Stimulated activated naive CD4-positive, alpha-beta T cell (primary cell): ENCODE measurements around the gene CREB3L1.

Experiments used
- DNase-seq, 6 experiments: peaks; one replicate each; lab custom pipeline; 2025; lab: John Stamatoyannopoulos, UW

The CREB3L1 gene

GRCh38 chr11:46322759-46323158 lies 45.3 kb downstream of the CREB3L1 start:
- DNase-seq: no peak

GRCh38 chr11:46326813-46327416 lies 49.5 kb downstream of the CREB3L1 start:
- no peak for DNase-seq

GRCh38 chr11:46327829-46328228 lies 50.4 kb downstream of the CREB3L1 start:
- no peak for DNase-seq

DNA sequence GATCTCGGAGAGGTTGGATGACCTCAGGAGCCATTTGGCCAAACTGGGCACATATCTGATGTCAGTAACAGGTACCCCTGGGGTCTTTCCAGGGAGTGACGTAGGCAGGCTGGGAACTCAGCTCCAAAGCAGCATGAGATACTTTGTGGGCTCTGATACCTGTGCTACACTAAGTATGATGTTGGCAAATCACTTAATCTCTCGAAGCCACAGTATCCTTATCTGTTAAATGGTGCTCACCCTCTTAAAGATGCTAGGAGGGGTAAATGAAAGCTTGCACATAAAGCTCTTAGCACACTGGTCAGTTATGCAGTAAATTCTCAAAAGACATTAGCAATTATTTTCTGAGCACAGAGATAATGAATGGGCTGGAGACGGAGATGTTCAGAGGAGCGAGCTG lies 52.7 kb downstream of the CREB3L1 start:
- DNase-seq: no peak

GRCh38 chr11:46330563-46331281 lies 53.3 kb downstream of the CREB3L1 start:
- no peak for DNase-seq

- DNase-seq: peak; percentile 46 to 86 (median 72)
Measured at GRCh38 chr11:46331282-46331984, 54.0 kb downstream of the CREB3L1 start.

GRCh38 chr11:46332093-46332567 lies 54.7 kb downstream of the CREB3L1 start:
- DNase-seq: no peak

- DNase-seq: peak in 5 of 6 experiments; percentile 23 to 67 (median 50)
Measured at GRCh38 chr11:46332568-46333393, 55.3 kb downstream of the CREB3L1 start.

- peak; percentile 22 to 52 (median 38) for DNase-seq
Measured at GRCh38 chr11:46333394-46333947, 56.0 kb downstream of the CREB3L1 start.

GRCh38 chr11:46334211-46334610 lies 56.7 kb downstream of the CREB3L1 start:
- DNase-seq: no peak

GRCh38 chr11:46335271-46335670 lies 57.8 kb downstream of the CREB3L1 start:
- peak in 1 of 6 experiments; percentile 28 for DNase-seq

- DNase-seq: no peak
Measured at GRCh38 chr11:46335890-46336562, 58.6 kb downstream of the CREB3L1 start.

DNA sequence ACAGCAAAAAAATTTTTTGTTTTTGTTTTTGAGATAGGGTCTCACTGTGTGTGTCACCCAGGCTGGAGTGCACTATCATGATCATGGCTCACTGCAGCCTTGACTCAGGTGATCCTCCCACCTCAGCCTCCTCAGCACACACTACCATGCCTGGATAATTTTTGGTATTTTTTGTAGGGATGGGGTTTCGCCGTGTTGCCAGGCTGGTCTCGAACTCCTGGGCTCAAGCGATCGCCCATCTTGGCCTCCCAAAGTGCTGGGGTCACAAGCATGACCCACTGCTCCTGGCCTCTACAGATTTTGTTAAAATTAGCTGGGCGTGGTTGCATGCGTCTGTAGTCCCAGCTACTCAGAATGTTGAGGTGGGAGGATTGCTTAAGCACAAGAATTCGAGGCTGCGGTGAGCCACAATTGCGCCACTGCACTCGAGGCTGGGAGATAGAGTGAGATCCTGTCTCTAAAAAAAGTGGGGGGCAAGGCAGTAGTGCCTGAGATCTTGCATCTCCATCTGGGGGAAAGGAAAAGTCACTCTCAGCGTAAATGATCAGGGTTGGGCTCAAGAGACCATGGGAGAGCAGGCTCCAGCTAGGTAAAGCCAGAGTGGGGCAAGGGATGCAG lies 59.2 kb downstream of the CREB3L1 start:
- DNase-seq: peak in 3 of 6 experiments; percentile 16 to 28 (median 24)

- DNase-seq: no peak
Measured at GRCh38 chr11:46337626-46338345, 60.3 kb downstream of the CREB3L1 start.

DNA sequence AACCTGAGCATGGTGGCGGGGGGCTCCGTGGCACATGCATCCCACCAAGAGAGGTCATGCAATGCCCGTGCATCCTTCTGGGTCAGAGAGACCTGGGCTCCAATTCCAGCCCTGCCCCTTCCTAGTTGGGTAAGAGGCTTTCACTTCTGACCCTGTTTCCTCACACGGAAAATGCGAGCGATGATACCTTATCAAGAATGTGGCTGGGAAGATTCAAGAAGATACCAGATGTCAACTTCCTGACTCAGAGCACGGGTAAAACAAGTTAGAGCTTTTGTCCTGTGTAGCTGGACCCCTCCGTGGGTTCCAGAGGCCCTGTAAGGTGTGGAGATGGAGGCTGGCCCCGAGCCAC lies 61.1 kb downstream of the CREB3L1 start:
- DNase-seq: no peak

DNA sequence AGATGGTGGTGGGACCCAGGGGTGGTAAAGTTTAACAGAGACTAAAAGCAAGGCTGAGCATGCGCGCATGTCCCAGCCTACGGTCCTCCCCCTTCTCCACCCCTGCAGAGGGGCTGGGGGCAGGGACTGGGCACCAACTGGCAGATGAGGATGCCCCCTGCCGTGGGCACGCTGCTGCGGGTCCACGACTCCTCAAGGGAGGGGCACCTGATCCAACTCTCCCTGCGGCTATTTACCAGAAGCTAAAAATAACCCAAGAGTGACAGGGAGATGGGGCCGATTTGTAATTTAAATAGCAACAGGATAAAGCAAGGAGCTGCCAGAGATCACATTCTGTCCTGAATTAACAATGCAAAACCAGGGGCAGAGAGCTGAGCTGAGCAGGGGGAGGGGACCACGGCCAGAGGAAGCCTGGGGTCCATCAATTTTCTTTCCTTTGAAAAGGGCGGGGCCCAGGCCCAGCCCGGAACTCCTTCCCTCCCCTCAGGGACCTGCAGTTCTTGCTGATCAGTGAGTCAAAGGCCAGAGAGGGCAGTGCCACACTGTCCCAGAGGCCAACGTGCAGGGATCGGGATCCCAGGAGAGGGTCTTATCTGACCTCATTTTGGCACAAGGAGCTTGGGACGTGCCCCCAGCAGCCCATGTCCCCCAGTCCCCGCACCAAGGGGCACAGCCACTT lies 61.7 kb downstream of the CREB3L1 start:
- no peak for DNase-seq

DNA sequence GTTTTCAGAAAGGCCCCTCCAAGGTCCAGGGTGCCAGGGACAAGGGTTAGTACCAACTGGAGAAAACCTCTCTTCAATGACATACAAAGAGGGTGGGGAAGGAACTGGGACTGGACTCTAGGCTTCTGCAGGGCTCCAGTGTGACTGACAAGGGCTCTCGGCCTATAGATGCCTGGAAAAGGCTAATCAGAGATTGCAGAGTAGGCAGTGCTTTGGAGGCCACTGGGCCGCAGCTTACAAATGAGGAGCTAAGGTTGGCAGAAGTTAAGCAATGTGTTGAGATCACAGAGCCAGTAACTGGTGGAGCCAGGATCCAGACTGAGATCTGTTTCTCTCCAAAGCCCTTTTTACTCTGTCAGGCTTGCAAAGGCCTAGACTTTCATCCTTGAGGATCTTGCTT lies 62.4 kb downstream of the CREB3L1 start:
- DNase-seq: no peak

- no peak for DNase-seq
Measured at GRCh38 chr11:46341454-46341853, 64.0 kb downstream of the CREB3L1 start.

DNA sequence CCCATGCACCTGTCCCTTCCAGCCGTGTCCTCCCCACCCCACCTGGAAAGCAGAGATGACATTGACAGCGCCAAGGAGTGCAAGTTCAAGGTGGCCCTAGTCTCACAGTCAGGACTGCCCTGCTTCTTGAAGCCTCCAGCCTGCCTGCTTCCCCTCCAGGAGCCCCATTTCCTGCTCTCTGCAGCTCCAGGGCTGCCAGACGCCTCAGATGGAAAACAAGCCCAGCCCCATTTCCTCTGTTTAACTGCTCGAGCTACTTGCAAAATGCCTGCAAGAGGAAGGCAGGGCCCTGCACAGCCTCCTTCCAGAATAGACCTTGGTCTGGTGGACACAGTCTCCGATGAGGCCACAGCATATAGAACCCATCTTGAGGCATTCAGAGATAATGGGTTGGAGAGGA lies 64.8 kb downstream of the CREB3L1 start:
- DNase-seq: peak; percentile 14 to 51 (median 36)
